ENCODE measurements around the gene KIF1A.

Gene KIF1A

GRCh38 chr2:240857039-240858008 lies 37.3 kb upstream of the KIF1A start:
- 92 to 93% methylated on average over 20 to 21 of the region's 21 CpGs for WGBS, 2 experiments
- H3K4me1 ChIP-seq (ENCODE audit: control insufficient read depth, insufficient read depth, low read length) = no peaks in the 10 kb centered on the region
- no peak overlapping the region for H3K4me3 ChIP-seq (ENCODE audit: insufficient read depth, low read depth, low read length)
- H3K27me3 ChIP-seq (ENCODE audit: control insufficient read depth, insufficient read depth, low read length, poor library complexity, severe bottlenecking) = no peaks in the 10 kb centered on the region
- no peaks in the 10 kb centered on the region for H3K9me3 ChIP-seq (ENCODE audit: control insufficient read depth, low read length)
- no peak overlapping the region for H3K27ac ChIP-seq (ENCODE audit: insufficient read depth, low read depth, low read length, poor library complexity, severe bottlenecking)
- H3K36me3 ChIP-seq (ENCODE audit: control insufficient read depth, insufficient read depth, low read length) = no peaks in the 10 kb centered on the region

DNA sequence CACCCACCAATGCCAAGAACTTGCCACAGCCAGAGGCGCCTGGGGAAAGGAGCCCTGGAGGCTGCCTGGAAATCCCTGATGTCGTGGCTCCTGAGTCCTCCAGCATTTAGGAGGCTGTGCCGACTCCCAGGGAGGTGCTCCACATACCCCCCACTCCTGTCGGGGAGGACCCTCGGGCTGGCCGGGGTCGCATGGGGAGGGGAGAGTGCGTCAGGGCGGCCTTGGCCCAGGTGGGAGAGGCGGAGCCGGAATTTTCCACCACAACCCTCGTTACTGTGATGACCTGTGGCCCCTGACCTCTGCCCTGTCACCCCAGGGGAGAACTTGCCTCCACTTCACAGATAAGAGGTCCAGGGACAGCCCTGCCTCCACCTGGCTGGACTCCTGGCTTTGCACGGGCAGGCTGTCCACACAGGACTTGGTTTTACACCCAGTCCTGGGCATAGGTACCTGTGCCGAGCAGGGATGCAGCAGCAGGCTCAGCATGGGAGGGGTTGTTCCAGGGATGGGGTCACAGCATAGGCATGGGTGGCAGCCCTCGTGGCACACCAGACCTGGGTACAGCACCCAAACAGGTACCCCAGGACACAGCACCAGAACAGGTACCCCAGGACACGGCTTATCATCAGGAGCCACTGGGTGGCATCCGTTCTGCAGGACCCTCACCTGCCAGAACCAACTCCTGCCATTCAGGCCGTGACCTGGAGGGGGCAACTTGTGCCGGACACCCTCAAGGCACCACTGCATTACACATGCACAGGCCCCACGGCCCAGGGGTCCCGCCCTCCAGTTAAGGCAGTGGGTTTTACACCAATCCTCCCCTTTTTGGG lies 36.3 kb upstream of the KIF1A start:
- WGBS, 2 experiments = 79 to 82% methylated on average over 21 of the region's 21 CpGs
- H3K4me3 ChIP-seq (ENCODE audit: insufficient read depth, low read depth, low read length) = no peak overlapping the region

DNA sequence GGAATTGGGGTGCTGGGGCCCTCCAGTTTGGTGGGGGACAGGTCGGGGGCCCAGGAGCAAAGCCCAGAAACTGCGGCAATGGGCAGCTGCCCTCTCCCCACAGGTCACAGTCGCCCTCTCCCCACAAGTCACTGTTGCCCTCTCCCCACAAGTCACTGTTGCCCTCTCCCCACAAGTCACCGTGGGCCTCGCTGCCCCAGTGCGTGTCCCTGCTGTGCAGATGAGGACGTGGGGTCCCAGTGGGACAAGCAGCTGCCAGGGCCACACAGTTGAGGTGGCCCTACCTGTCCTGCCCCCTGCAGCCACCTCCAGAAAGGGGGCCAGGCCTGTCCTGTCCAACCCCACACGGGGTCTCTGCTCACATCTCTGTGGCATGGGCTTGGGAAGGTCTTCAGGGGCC lies 35.7 kb upstream of the KIF1A start:
- whole genome bisulfite sequencing, 2 experiments = 90% methylated on average over 8 of the region's 8 CpGs
- Histone ChIP-seq H3K36me3 (ENCODE audit: control insufficient read depth, insufficient read depth, low read length) (no peaks in the 10 kb centered on the region), H3K27ac (ENCODE audit: insufficient read depth, low read depth, low read length, poor library complexity, severe bottlenecking) (no peak overlapping the region), H3K4me3 (ENCODE audit: insufficient read depth, low read depth, low read length) (no peak overlapping the region), H3K9me3 (ENCODE audit: control insufficient read depth, low read length) (no peaks in the 10 kb centered on the region), H3K27me3 (ENCODE audit: control insufficient read depth, insufficient read depth, low read length, poor library complexity, severe bottlenecking) (no peaks in the 10 kb centered on the region), H3K4me1 (ENCODE audit: control insufficient read depth, insufficient read depth, low read length) (no peaks in the 10 kb centered on the region)

More for the DNA sequence above, 36.3 kb upstream of the KIF1A start:
- no peaks in the 10 kb centered on the region for H3K27me3 ChIP-seq (ENCODE audit: control insufficient read depth, insufficient read depth, low read length, poor library complexity, severe bottlenecking)
- no peaks in the 10 kb centered on the region for H3K9me3 ChIP-seq (ENCODE audit: control insufficient read depth, low read length)
- no peak overlapping the region for H3K27ac ChIP-seq (ENCODE audit: insufficient read depth, low read depth, low read length, poor library complexity, severe bottlenecking)
- H3K4me1 ChIP-seq (ENCODE audit: control insufficient read depth, insufficient read depth, low read length) = no peaks in the 10 kb centered on the region
- no peaks in the 10 kb centered on the region for H3K36me3 ChIP-seq (ENCODE audit: control insufficient read depth, insufficient read depth, low read length)

GRCh38 chr2:240852671-240853314 lies 32.8 kb upstream of the KIF1A start:
- Histone ChIP-seq H3K4me3 (ENCODE audit: insufficient read depth, low read depth, low read length) (no peak overlapping the region), H3K27me3 (ENCODE audit: control insufficient read depth, insufficient read depth, low read length, poor library complexity, severe bottlenecking) (peaks cover 6% of the 10 kb centered on the region), H3K27ac (ENCODE audit: insufficient read depth, low read depth, low read length, poor library complexity, severe bottlenecking) (no peak overlapping the region), H3K9me3 (ENCODE audit: control insufficient read depth, low read length) (no peaks in the 10 kb centered on the region), H3K36me3 (ENCODE audit: control insufficient read depth, insufficient read depth, low read length) (no peaks in the 10 kb centered on the region), H3K4me1 (ENCODE audit: control insufficient read depth, insufficient read depth, low read length) (no peaks in the 10 kb centered on the region)
- whole genome bisulfite sequencing, 2 experiments = 94 to 95% methylated on average over 15 of the region's 15 CpGs

DNA sequence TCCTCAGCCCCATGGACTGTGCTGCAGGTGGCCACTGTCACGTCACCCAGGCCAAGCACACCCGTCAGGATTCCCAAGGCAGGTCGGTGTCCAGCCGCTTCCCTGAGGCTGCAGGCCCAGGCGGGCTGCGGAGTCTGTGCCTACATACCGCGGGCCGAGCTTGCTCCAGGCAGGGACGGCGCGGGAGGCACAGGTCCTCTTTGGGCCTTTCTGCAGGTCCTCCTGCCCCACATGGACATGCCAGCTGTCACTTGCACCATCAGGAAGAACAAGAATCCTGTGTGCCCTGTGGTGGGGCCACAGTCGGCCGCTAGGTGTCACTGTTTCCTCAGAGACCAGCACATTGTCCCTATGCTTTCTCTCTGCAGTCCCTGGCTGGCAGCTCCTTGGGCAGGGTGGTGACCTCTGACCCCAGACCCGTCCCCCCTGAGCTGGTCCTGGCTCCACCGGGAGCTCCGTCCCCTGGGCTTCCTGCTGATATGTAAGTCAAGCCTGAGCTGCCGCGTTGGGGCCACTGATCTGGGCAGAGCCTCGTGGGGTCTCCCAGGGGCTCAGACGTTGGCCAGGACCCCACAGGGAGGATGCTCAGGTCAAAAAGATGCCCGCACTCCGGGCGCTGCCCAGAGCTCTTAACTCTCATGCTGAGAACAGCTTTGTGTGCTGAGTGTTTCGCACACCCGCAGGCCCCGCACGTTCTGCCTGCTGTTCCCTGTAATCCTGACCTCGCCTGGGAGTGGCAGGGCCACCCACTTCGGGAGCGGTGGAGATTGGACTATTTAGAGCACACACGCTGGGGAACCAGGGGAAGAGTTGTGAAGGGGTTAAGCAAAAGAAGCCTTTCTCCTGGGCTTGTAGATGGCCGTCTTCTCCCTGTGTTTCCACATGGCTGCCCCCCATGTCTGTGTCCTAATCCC lies 31.3 kb upstream of the KIF1A start:
- H3K36me3 ChIP-seq (ENCODE audit: control insufficient read depth, insufficient read depth, low read length) = no peaks in the 10 kb centered on the region
- H3K4me3 ChIP-seq (ENCODE audit: insufficient read depth, low read depth, low read length) = no peak overlapping the region
- 44 to 48% methylated on average over 33 of the region's 33 CpGs for WGBS, 2 experiments
- no peak overlapping the region for H3K27ac ChIP-seq (ENCODE audit: insufficient read depth, low read depth, low read length, poor library complexity, severe bottlenecking)
- H3K4me1 ChIP-seq (ENCODE audit: control insufficient read depth, insufficient read depth, low read length) = no peaks in the 10 kb centered on the region
- H3K27me3 ChIP-seq (ENCODE audit: control insufficient read depth, insufficient read depth, low read length, poor library complexity, severe bottlenecking) = peaks cover 6% of the 10 kb centered on the region
- no peaks in the 10 kb centered on the region for H3K9me3 ChIP-seq (ENCODE audit: control insufficient read depth, low read length)

DNA sequence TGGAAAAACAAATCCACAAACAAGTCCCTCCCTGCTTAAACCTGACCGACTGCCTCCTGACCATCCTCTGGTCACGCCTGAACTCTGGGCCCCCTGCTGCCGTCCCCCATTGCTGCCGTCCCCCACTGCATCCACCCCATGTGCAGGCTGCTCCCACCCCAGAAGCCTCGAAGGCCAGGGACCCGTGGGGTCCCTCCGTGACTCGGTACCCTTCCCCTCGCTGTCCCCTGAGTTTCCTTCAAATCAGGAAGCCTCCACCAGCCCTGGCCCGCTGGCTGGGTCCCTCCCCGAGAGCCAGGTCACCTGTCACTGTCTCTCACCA lies 30.7 kb upstream of the KIF1A start:
- peaks cover 6% of the 10 kb centered on the region for H3K27me3 ChIP-seq (ENCODE audit: control insufficient read depth, insufficient read depth, low read length, poor library complexity, severe bottlenecking)
- H3K36me3 ChIP-seq (ENCODE audit: control insufficient read depth, insufficient read depth, low read length) = no peaks in the 10 kb centered on the region
- no peak overlapping the region for H3K27ac ChIP-seq (ENCODE audit: insufficient read depth, low read depth, low read length, poor library complexity, severe bottlenecking)
- no peak overlapping the region for H3K4me3 ChIP-seq (ENCODE audit: insufficient read depth, low read depth, low read length)
- no peaks in the 10 kb centered on the region for H3K9me3 ChIP-seq (ENCODE audit: control insufficient read depth, low read length)
- WGBS, 2 experiments = 82 to 83% methylated on average over 11 of the region's 11 CpGs
- no peaks in the 10 kb centered on the region for H3K4me1 ChIP-seq (ENCODE audit: control insufficient read depth, insufficient read depth, low read length)

GRCh38 chr2:240850026-240850425 lies 30.0 kb upstream of the KIF1A start:
- no peaks in the 10 kb centered on the region for H3K36me3 ChIP-seq (ENCODE audit: control insufficient read depth, insufficient read depth, low read length)
- no peaks in the 10 kb centered on the region for H3K9me3 ChIP-seq (ENCODE audit: control insufficient read depth, low read length)
- no peak overlapping the region for H3K27ac ChIP-seq (ENCODE audit: insufficient read depth, low read depth, low read length, poor library complexity, severe bottlenecking)
- WGBS, 2 experiments = 94% methylated on average over 11 of the region's 11 CpGs
- H3K4me3 ChIP-seq (ENCODE audit: insufficient read depth, low read depth, low read length) = no peak overlapping the region
- H3K4me1 ChIP-seq (ENCODE audit: control insufficient read depth, insufficient read depth, low read length) = no peaks in the 10 kb centered on the region
- H3K27me3 ChIP-seq (ENCODE audit: control insufficient read depth, insufficient read depth, low read length, poor library complexity, severe bottlenecking) = peaks cover 6% of the 10 kb centered on the region

GRCh38 chr2:240848900-240849680 lies 29.1 kb upstream of the KIF1A start:
- Histone ChIP-seq H3K4me1 (ENCODE audit: control insufficient read depth, insufficient read depth, low read length) (no peaks in the 10 kb centered on the region), H3K4me3 (ENCODE audit: insufficient read depth, low read depth, low read length) (no peak overlapping the region), H3K27me3 (ENCODE audit: control insufficient read depth, insufficient read depth, low read length, poor library complexity, severe bottlenecking) (peaks cover 6% of the 10 kb centered on the region), H3K27ac (ENCODE audit: insufficient read depth, low read depth, low read length, poor library complexity, severe bottlenecking) (no peak overlapping the region), H3K9me3 (ENCODE audit: control insufficient read depth, low read length) (no peaks in the 10 kb centered on the region), H3K36me3 (ENCODE audit: control insufficient read depth, insufficient read depth, low read length) (no peaks in the 10 kb centered on the region)
- WGBS, 2 experiments = 80 to 81% methylated on average over 12 of the region's 12 CpGs

DNA sequence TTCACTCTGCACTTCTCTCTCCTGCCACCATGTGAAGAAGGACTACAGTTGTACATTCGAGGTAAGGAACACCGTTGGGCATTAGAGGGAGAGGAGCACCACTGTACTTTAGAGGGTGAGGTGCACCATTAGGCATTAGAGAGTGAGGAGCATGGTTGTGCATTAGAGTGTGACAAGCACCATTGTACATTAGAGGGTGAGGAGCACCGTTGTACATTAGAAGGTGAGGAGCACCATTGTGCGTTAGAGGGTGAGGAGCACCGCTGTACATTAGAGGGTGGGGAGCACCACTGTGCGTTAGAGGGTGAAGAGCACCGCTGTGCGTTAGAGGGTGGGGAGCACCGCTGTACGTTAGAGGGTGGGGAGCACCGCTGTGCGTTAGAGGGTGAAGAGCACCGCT lies 27.8 kb upstream of the KIF1A start:
- no peak overlapping the region for H3K27ac ChIP-seq (ENCODE audit: insufficient read depth, low read depth, low read length, poor library complexity, severe bottlenecking)
- H3K36me3 ChIP-seq (ENCODE audit: control insufficient read depth, insufficient read depth, low read length) = no peaks in the 10 kb centered on the region
- H3K9me3 ChIP-seq (ENCODE audit: control insufficient read depth, low read length) = no peaks in the 10 kb centered on the region
- H3K4me1 ChIP-seq (ENCODE audit: control insufficient read depth, insufficient read depth, low read length) = no peaks in the 10 kb centered on the region
- H3K4me3 ChIP-seq (ENCODE audit: insufficient read depth, low read depth, low read length) = no peak overlapping the region
- 95 to 97% methylated on average over 13 of the region's 13 CpGs for WGBS, 2 experiments
- H3K27me3 ChIP-seq (ENCODE audit: control insufficient read depth, insufficient read depth, low read length, poor library complexity, severe bottlenecking) = peaks cover 6% of the 10 kb centered on the region

Data from ectodermal cell (in vitro differentiated cells).